GM18507 (cell line): ENCODE data around the gene ZNF497.
"Not testable (repeated sequence)": the region's sequence is repeated elsewhere in the genome, so short reads cannot be mapped to it uniquely, and the experiment has no call there.

Experiments
- DNase-seq: peaks from one replicate; pipeline ENCODE4 v3.0.0; 2011; ENCODE audit warnings: low read depth; ENCODE audit not compliant: insufficient read length; ENCODE audit errors: extremely low spot score
- FAIRE-seq: peaks from 2 replicates; lab custom pipeline; 2011; peaks lifted over from hg19 to GRCh38; lab: Jason Lieb, UNC

Gene ZNF497

GRCh38 chr19:58395220-58395978 lies 32.8 kb upstream of the ZNF497 start, which contains the start of gene RNF225:
Gene RNF225 (plus strand): TSS chr19:58395656. CDS start chr19:58396090, 434 bp downstream.
- DNase-seq (no peak), FAIRE-seq (no peak)

GRCh38 chr19:58394821-58395219 lies 32.3 kb upstream of the ZNF497 start:
- FAIRE-seq (no peak), DNase-seq (no peak)

GRCh38 chr19:58393725-58394033 lies 31.1 kb upstream of the ZNF497 start:
- DNase-seq = no peak
- no peak for FAIRE-seq

GRCh38 chr19:58392945-58393724 lies 30.6 kb upstream of the ZNF497 start:
- DNase-seq = no peak
- no peak for FAIRE-seq

- FAIRE-seq = no peak
- DNase-seq = no peak
Measured at GRCh38 chr19:58388175-58388526, 25.6 kb upstream of the ZNF497 start.

GRCh38 chr19:58387338-58388174 lies 25.0 kb upstream of the ZNF497 start:
- FAIRE-seq = no peak

GRCh38 chr19:58386576-58387337 lies 24.2 kb upstream of the ZNF497 start, which contains the start of gene RPS5:
Gene RPS5 (plus strand): TSS chr19:58387269. CDS start chr19:58388138, 869 bp downstream.
- peak; percentile 99 for FAIRE-seq
- DNase-seq = peak; percentile 99

More at GRCh38 chr19:58387338-58388174, 25.0 kb upstream of the ZNF497 start:
- no peak for DNase-seq

GRCh38 chr19:58385891-58386575 lies 23.5 kb upstream of the ZNF497 start:
- FAIRE-seq (no peak), DNase-seq (no peak)

GRCh38 chr19:58385313-58385890 lies 22.9 kb upstream of the ZNF497 start:
- FAIRE-seq (no peak), DNase-seq (no peak)

- FAIRE-seq (no peak), DNase-seq (no peak)
Measured at GRCh38 chr19:58382997-58383603, 20.5 kb upstream of the ZNF497 start.

GRCh38 chr19:58381460-58382212 lies 19.1 kb upstream of the ZNF497 start:
- no peak for FAIRE-seq

GRCh38 chr19:58380662-58381459 lies 18.3 kb upstream of the ZNF497 start, which contains the start of gene ZNF837:
Gene ZNF837 (minus strand): TSS chr19:58381030. CDS start chr19:58369332, 11,698 bp downstream.
- DNase-seq = peak; percentile 88
- peak; percentile 100 for FAIRE-seq

More at GRCh38 chr19:58381460-58382212, 19.1 kb upstream of the ZNF497 start:
- DNase-seq = no peak

GRCh38 chr19:58380037-58380661 lies 17.6 kb upstream of the ZNF497 start:
- FAIRE-seq (no peak), DNase-seq (no peak)

- FAIRE-seq = no peak
Measured at GRCh38 chr19:58379246-58379645, 16.7 kb upstream of the ZNF497 start.

GRCh38 chr19:58376724-58377123 lies 14.2 kb upstream of the ZNF497 start:
- not testable (repeated sequence) for FAIRE-seq, DNase-seq

More at GRCh38 chr19:58379246-58379645, 16.7 kb upstream of the ZNF497 start:
- DNase-seq = no peak

GRCh38 chr19:58374200-58374599 lies 11.6 kb upstream of the ZNF497 start:
- DNase-seq (no peak), FAIRE-seq (no peak)
